Erythroblast (primary cell): ENCODE results near the gene COL6A2.

Experiments used
- GATA1 ChIP-seq: IDR thresholded peaks from 2 replicates; pipeline ENCODE4 v1.6.1; 2011; ENCODE audit warnings: low read depth, mild to moderate bottlenecking, control low read depth, low read length, moderate library complexity
- POLR2A ChIP-seq: IDR thresholded peaks from 2 replicates; pipeline ENCODE4 v1.6.1; 2011; ENCODE audit warnings: mild to moderate bottlenecking, low read length

DNA sequence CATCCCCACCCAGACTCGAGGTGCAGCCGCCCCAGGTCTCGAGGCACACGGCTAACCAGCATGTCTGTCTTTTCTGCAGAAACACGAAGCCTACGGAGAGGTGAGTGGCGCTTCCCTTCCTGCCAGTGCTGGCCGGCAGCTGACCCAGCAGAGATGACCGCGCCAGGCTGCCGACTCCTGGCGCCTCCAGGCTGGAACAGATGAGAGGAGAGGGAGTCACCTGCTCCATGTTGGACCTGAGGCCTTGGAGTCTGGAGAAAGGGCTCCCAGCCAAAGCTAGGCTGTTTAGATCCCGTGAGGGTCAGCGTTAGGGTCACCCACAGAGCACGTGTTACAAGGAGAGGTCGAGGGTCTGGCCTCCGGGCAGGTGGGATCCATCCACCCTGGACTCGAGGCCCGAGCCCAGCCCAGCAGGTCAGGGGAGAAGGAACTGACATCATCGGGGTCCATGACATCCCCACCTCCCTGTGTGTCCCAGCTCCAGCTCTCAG is 14.9 kb downstream of the COL6A2 start:
- TF ChIP-seq POLR2A (no peak), GATA1 (no peak)
